Measurements from ENCODE around the gene CANT1.
A peak's percentile ranks its signal among the peaks of the same experiment; 100 is the strongest.

The CANT1 gene

GRCh38 chr17:78995761-78996451 is 13.7 kb downstream of the CANT1 start:
- DNase-seq (ENCODE audit: low read depth), result no peak

- DNase-seq (ENCODE audit: low read depth), result no peak
Measured at GRCh38 chr17:78995022-78995760, 14.4 kb downstream of the CANT1 start.

DNA sequence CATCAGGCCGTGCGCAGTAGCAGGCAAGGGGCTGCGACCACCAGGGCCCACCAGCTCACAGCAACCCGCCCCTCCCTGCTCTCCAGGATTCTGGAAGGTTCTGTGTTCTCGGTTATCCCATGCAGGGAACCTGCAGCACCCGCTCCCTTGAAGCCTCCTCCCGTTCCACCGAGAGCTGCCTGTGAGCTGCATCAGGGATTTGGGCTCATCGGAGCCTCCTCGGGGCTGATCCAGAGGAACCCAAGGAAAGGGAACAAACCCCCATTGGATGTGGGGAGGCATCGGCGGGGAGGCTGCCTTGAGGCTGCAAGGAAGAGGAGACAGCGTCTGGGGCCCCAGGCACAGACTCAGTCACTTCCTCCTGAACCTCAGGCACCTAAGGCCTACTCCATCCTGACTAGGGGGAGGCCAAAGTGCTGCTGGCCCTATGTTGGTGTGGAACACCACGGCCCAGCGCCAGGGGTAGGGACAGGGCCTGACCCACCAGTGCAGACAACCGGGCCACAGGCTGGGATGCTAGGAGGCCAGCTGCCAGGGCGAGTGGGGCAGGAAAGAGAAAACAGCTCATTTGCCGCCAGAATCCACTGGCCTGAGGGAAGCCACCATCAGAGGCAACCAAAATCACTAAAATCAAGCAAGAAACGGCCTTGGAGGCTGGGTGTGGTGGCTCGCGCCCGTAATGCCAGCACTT is 15.4 kb downstream of the CANT1 start:
- DNase-seq (ENCODE audit: low read depth), result no peak

DNA sequence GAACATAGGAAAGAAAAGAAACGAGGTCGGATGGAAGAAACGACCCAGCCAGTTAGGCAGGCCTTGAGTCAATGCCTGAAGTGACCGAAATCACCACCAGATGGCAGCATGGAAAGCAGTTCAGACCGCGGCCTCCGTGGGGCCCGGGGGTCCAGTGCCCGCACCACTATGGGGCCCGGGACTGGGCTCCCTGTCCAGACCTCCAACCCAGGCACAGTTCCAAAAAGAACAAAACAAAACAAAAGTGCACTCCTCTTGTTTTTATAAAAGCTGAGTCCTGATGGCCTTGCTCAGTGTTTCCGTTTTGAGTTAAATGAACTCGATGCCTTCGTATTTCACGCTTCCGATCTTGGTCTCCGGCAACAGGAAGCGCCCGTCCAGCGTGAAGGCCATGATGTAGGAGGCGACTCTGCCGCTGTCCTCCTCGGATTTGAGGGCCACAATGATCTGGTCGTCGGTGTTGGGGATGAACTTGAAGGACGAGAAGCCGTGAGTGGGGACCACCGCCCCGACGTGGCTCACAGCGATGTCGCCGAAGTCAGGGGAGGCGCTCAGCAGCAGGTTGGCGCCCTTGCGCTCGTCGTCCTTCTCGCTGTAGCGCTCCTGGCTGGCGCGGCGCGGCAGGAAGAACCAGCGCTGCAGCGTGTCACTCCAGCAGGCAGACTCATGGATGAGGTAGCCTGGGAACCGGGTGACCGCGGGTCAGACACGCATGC is 16.2 kb downstream of the CANT1 start:
- DNase-seq (ENCODE audit: low read depth), result peak; percentile 71

DNA sequence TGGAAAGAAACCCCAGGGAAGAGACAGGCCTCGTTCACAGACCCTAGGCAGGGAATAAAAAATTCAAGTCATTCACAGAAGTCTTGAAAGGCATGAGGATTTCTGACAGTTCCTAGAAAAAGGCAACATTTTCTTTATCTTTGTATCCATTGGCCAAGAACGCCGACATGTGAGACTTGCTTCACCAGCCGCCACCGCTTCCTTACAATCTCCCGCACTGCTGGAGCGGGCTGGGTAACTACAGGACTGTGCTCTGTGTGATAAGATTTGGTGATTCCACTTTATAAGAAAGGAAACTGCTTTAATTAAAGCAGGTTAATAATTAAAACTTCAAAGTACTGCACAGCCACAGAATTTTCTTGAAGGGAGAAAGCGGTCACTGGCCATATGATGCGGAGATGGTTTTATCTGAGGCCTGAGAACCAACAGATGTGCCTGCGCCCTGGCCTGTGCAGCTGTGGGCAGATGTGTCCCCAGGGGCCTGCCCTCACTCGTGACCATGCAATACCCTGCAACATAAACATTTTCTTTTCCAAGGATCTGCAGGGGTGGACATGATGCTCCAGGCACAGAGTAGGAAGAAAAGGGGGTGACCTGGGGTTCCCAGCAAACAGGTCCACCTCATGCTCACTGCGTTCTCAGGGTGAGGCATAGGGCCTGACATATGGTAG is 16.9 kb downstream of the CANT1 start:
- no peak for DNase-seq (ENCODE audit: low read depth)

DNA sequence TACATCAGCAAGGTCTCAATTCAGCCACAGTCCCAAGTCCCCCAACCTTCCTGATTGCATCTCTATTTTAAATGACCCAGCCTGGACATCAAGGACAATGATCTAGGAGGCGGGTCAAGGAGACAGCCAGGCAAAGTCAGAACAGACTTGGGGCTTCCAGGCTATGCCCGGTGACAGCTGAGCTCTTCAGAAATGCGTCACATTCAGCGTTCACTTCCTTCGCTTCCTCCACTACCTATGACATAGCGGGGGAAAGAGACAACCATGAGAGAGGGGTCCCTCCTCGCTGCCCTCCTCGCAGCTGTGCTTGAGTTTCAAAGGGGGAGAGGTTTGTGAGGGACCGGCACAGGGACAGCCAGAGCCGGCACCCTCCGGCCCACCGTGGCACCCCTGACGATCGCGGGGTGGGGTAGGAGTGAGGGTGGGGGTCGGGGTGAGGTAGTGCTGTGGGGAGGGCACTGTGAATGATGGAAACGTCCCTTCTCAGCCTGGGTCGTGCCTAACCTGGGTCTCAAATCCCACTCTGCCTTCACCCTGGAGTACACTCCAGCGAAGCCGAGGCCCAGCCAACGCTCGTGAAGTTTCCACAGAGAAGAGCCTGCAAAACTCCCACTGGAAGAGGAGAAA is 17.5 kb downstream of the CANT1 start:
- no peak for DNase-seq (ENCODE audit: low read depth)

DNA sequence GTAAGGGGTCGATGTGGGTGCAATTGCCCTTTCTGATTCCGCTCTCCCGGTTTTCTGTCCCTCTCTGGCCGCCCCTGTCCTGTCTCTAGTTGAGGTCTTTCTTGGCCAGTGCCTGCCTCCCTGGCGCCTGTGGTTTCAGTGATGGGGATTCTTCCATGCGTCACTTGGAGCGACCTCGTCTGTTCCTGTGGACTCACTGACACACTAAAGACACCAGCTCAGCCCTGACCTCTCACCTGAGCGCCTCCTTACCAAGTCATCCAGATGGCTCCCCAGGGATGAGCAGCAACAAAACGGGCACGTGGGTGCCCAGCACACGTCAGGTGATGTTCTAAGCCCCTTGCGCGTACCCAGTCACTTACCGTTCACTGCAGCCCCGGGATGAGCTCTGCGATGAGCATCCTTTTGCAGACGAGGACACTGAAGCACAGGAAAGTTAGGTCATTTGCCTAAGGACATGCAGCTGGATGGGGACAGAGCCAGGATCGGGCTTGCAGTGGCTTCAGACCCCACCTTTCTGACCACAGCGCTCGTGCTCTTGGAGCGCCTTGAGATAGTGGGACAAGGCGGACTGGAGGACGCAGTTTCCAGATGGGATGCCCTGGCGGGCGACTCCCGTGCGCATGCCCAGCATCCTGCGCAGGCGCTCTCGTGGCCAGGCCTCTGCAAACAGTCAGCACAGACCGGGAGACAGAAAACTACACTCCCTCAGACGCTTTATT is 18.4 kb downstream of the CANT1 start:
- no peak for DNase-seq (ENCODE audit: low read depth)

- DNase-seq (ENCODE audit: low read depth), result no peak
Measured at GRCh38 chr17:78990349-78991016, 19.1 kb downstream of the CANT1 start.

DNA sequence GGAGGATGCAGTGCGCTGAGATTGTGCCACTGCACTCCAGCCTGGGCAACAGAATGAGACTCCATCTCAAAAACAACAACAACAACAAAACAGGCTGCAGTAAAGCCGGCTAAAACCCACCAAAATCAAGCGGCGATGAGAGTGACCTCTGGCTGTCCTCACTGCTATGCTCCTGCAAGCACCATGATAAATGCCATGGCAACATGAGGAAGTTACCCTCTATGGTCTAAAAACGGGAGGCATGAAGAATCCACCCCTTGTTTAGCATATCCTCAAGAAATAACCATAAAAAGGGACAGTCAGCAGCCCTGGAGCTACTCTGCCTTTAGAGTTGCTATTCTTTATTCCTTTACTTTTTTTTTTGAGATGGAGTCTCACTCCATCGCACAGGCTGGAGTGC is 21.4 kb downstream of the CANT1 start:
- no peak for DNase-seq (ENCODE audit: low read depth)

DNA sequence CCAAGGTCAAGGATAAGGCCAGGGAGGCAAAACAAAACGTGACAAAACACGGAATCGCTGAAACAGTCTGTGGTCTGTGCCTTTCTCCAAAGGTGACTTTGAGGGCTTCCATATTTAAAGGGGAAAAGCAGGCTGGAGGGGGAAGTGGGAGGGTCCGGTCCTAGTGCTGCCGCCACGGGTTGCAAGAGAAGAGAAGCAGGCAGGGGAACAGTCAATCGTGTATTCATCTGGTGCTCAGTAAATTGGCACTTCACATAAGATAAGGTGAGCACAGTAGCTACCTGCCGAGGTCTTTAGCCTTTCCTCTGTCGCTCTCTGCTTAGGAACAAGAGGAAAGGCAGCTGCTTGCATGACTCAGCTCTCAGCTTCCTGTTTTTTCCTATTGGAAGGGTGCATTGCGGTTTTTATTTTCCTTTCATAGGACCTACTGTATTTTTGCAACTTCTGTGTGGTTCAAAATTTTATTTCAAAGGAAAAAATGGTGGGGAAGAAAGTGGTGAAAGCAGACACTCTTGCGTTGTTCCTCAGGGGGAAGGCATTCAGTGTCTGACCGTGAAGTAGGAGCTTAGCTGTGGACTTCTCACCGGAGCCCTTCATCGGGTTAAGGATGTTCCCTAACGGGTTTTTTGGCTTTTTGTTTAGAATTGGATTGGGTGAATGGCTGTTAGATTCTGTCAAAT is 22.8 kb downstream of the CANT1 start:
- peak; percentile 81 for DNase-seq (ENCODE audit: low read depth)

- peak; percentile 43 for DNase-seq (ENCODE audit: low read depth)
Measured at GRCh38 chr17:78986048-78986648, 23.4 kb downstream of the CANT1 start.

DNA sequence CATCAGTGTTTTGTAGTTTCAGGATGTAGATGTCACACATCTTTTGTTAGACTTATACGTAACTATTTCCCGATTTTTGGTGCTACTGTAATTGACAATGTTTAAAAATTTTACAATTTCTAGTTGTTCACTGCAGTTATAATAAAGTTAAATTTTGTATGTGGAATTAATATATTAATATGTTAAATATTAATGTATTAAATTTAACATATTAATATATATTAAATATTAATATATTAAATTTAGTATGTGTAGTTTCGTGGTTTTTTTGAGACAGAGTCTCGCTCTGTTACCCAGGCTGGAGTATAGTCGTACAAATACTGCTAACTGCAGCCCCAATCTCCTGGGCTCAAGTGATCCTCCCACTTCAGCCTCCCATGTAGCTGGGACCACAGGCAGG is 24.2 kb downstream of the CANT1 start:
- DNase-seq (ENCODE audit: low read depth), result no peak

- no peak for DNase-seq (ENCODE audit: low read depth)
Measured at GRCh38 chr17:78981010-78981888, 28.3 kb downstream of the CANT1 start.

GRCh38 chr17:78980624-78980972 is 29.0 kb downstream of the CANT1 start:
- no peak for DNase-seq (ENCODE audit: low read depth)

DNA sequence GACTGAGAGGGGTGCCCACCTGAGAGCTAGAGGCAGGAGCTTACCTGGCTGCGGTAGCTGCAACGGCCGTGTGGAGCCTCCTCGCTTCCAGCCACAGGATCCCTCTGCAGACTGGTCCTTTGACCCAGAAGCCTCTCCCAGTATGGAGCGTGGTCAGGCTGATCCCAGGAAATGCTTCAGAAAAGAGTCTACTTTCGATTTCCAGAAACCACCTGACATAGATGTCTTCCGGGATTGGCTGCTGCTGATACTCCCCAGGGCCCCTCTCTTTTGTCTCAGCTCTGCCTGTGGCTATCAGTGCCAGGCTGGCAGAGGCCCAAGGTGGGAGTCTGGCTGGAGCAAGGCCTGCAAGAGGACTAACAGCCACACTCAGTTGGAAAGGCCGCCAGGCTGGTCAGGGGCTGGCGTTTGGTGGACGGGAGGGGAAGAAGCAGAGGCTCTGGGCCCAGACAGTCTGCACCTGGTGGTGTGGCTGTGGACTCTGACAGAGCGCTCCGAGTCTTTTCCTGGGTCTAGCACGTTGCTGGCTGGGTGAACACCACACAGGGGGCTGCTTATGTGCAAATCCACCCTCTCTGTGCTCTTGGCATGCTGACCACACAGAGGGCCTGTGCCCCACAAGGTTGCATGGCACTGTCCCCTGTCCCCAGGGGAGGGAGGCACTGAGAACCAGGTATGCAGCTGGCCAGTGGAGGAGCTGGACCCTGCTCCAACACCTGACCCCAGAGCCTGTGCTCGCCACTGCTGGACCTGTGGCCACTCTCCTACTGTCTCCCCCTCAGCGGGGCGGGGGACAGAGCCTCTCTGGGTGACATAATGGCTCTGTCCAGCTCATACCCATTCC is 29.6 kb downstream of the CANT1 start, which contains the start of gene LGALS3BP:
TSS of gene LGALS3BP (minus strand) at position 144 of the 844 bp plus-strand sequence. CDS start 2,732 bp downstream, outside the sequence.
- DNase-seq (ENCODE audit: low read depth), result peak; percentile 82

GRCh38 chr17:78977997-78978973 is 31.3 kb downstream of the CANT1 start:
- DNase-seq (ENCODE audit: low read depth), result no peak
